ENCODE measurements around the gene AXIN2. TPM values are rescaled to one million over a fixed set of nuclear protein-coding genes. Genes with fewer than 3 reads are reported as not detected.
A peak's percentile ranks its signal among the peaks of the same experiment; 100 is the strongest.

Gene AXIN2
- polyA plus RNA-seq, 1 donor from 2014 or later, result 26.7 TPM

GRCh38 chr17:65556014-65556909 is 5.2 kb downstream of the AXIN2 start:
- H3K4me3 ChIP-seq (ENCODE audit: low read length), result no peak overlapping the region
- H3K9ac ChIP-seq (ENCODE audit: low read length), result peak overlapping the region; percentile 42
- no peaks in the 10 kb centered on the region for H3K9me3 ChIP-seq (ENCODE audit: low read length)
- H3K36me3 ChIP-seq (ENCODE audit: insufficient read depth, low read length), result no peaks in the 10 kb centered on the region
- no peaks in the 10 kb centered on the region for H3F3A ChIP-seq (ENCODE audit: insufficient read depth, low read length, poor library complexity, severe bottlenecking)
- no peaks in the 10 kb centered on the region for H3K27me3 ChIP-seq (ENCODE audit: insufficient read depth, low read depth, low read length)
- H3K9me2 ChIP-seq (ENCODE audit: insufficient read depth, low read length), result no peaks in the 10 kb centered on the region
- H3K79me2 ChIP-seq (replicated peaks; ENCODE audit: insufficient read depth, low read length), result peaks cover 13% of the 10 kb centered on the region
- no peak overlapping the region for H3K27ac ChIP-seq (ENCODE audit: low read length)
- no peak for TF ChIP-seq TAF1 (IDR thresholded peaks at IDR 0.05; ENCODE audit: low read depth)
- TF ChIP-seq EZH2 (IDR thresholded peaks at IDR 0.05; ENCODE audit: borderline replicate concordance, insufficient read depth, low read length, poor library complexity, severe bottlenecking), result no peak
- peak; percentile 57 for TF ChIP-seq RAD21 (conservative IDR thresholded peaks at IDR 0.05)
- peak; percentile 72 for TF ChIP-seq SMC3 (conservative IDR thresholded peaks at IDR 0.05; ENCODE audit: poor library complexity)
- TF ChIP-seq CTCF (IDR thresholded peaks at IDR 0.05; ENCODE audit: poor library complexity, severe bottlenecking), result peak; percentile 70
- H2AFZ ChIP-seq (ENCODE audit: low read depth, low read length), result no peak overlapping the region
- H4K20me1 ChIP-seq (ENCODE audit: insufficient read depth), result peaks cover 29% of the 10 kb centered on the region
- peak overlapping the region; percentile 86 for H3K4me2 ChIP-seq (ENCODE audit: low read length)

- Histone ChIP-seq H3K4me2 (ENCODE audit: low read length) (no peak overlapping the region), H3K27ac (ENCODE audit: low read length) (no peak overlapping the region)
- TF ChIP-seq EZH2 (IDR thresholded peaks at IDR 0.05; ENCODE audit: borderline replicate concordance, insufficient read depth, low read length, poor library complexity, severe bottlenecking) (no peak), CTCF (IDR thresholded peaks at IDR 0.05; ENCODE audit: poor library complexity, severe bottlenecking) (no peak), EP300 (conservative IDR thresholded peaks at IDR 0.05; ENCODE audit: poor library complexity, severe bottlenecking) (no peak), REST (IDR thresholded peaks at IDR 0.05; ENCODE audit: borderline replicate concordance) (no peak), TAF1 (IDR thresholded peaks at IDR 0.05; ENCODE audit: low read depth) (no peak), RAD21 (conservative IDR thresholded peaks at IDR 0.05) (no peak), POLR2AphosphoS5 (IDR thresholded peaks at IDR 0.05) (no peak)
Observed at GRCh38 chr17:65554553-65555223, 6.8 kb downstream of the AXIN2 start.

More at GRCh38 chr17:65554553-65555223, 6.8 kb downstream of the AXIN2 start:
- H3K79me2 ChIP-seq (replicated peaks; ENCODE audit: insufficient read depth, low read length), result peaks cover 29% of the 10 kb centered on the region
- H3K9me3 ChIP-seq (ENCODE audit: low read length), result no peaks in the 10 kb centered on the region
- H3K4me3 ChIP-seq (ENCODE audit: low read length), result no peak overlapping the region
- no peaks in the 10 kb centered on the region for H3K27me3 ChIP-seq (ENCODE audit: insufficient read depth, low read depth, low read length)
- H3F3A ChIP-seq (ENCODE audit: insufficient read depth, low read length, poor library complexity, severe bottlenecking), result no peaks in the 10 kb centered on the region
- no peak overlapping the region for H3K9ac ChIP-seq (ENCODE audit: low read length)
- no peak overlapping the region for H2AFZ ChIP-seq (ENCODE audit: low read depth, low read length)
- H3K36me3 ChIP-seq (ENCODE audit: insufficient read depth, low read length), result peaks cover under 1% of the 10 kb centered on the region
- peaks cover 30% of the 10 kb centered on the region for H4K20me1 ChIP-seq (ENCODE audit: insufficient read depth)
- no peaks in the 10 kb centered on the region for H3K9me2 ChIP-seq (ENCODE audit: insufficient read depth, low read length)
